B cell (primary cell): ENCODE results near the gene THYN1. TPM values are rescaled to one million over a fixed set of nuclear protein-coding genes. Genes with fewer than 3 reads are reported as not detected.
"Not testable (repeated sequence)": the region's sequence is repeated elsewhere in the genome, so short reads cannot be mapped to it uniquely, and the experiment has no call there.

Source experiments
- ATAC-seq: fragments of 200-7000 bp; cut with Tn5 transposase; one replicate; pipeline ENCODE4 v1.10.0; 2021; ENCODE audit warnings: low read depth, mild to moderate bottlenecking, moderate number of reproducible peaks, moderate library complexity
- CTCF ChIA-PET: fragments of 350-600 bp; sonication (Branson Sonifier 250); formaldehyde crosslinking; loops from one replicate; lab custom pipeline; 2021; ENCODE audit warnings: antibody characterized with exemption, inconsistent platforms; lab: Charles Lee
- POLR2A ChIA-PET: fragments of 350-600 bp; sonication (Branson Sonifier 250); formaldehyde crosslinking; loops from one replicate; lab custom pipeline; 2021; ENCODE audit warnings: antibody characterized with exemption; lab: Charles Lee
- DNase-seq: peaks from one replicate; pipeline ENCODE4 v3.0.0; 2013
- H2AFZ ChIP-seq: 2 replicates; pipeline ENCODE4 v1.6.1; 2012; ENCODE audit warnings: mild to moderate bottlenecking, low read depth, low read length; ENCODE audit not compliant: insufficient read depth, poor library complexity, severe bottlenecking
- H3K27ac ChIP-seq, 2 donors: 1 replicate in 1 of 2; 2 replicates in 1 of 2; pipeline ENCODE4 v1.5.1; 2012 to 2013; ENCODE audit warnings: low read length in 2 of 2, mild to moderate bottlenecking in 2 of 2, moderate library complexity in 1 of 2
- H3K27me3 ChIP-seq, 4 experiments: fragments of 200-600 bp in 1 of 4; sonication (generic) in 1 of 4; replicated peaks in 1 of 4; 1 replicate in 2 of 4; 2 replicates in 2 of 4; pipeline versions ENCODE4 v1.6.1 to v1.7.0; 2013 to 2016; ENCODE audit warnings: low read length in 3 of 4, mild to moderate bottlenecking in 2 of 4, mixed read lengths in 1 of 4, moderate library complexity in 1 of 4; ENCODE audit not compliant: insufficient read depth in 4 of 4, control insufficient read depth in 3 of 4; ENCODE audit errors: control extremely low read depth in 1 of 4
- H3K36me3 ChIP-seq, 2 experiments: replicated peaks in 1 of 2; 1 replicate in 1 of 2; 2 replicates in 1 of 2; pipeline versions ENCODE4 v1.6.1 to v1.7.1; 2013; ENCODE audit warnings: low read length in 1 of 2; ENCODE audit not compliant: insufficient read depth in 2 of 2, control insufficient read depth in 1 of 2; ENCODE audit errors: control extremely low read depth in 1 of 2, extremely low read depth in 1 of 2
- H3K4me1 ChIP-seq, 2 donors: fragments of 200-600 bp in 1 of 2; sonication (generic) in 1 of 2; 1 replicate in 1 of 2; 2 replicates in 1 of 2; pipeline versions ENCODE4 v1.5.1 to v1.6.1; 2013 to 2017; ENCODE audit warnings: low read length in 2 of 2; ENCODE audit not compliant: control insufficient read depth in 2 of 2, insufficient read depth in 2 of 2
- H3K4me2 ChIP-seq: replicated peaks from 2 replicates; pipeline ENCODE3; 2012; ENCODE audit warnings: mild to moderate bottlenecking, low read depth, low read length; ENCODE audit not compliant: poor library complexity, severe bottlenecking
- H3K4me3 ChIP-seq, 5 experiments: fragments of 200-600 bp in 1 of 5; sonication (generic) in 1 of 5; 1 replicate in 3 of 5; 2 replicates in 2 of 5; pipeline versions ENCODE4 v1.5.1 to v1.7.0; 2011 to 2016; ENCODE audit warnings: low read length in 4 of 5, mild to moderate bottlenecking in 4 of 5, low read depth in 2 of 5, control low read depth in 1 of 5, moderate library complexity in 1 of 5; ENCODE audit not compliant: insufficient read depth in 1 of 5; ENCODE audit errors: control extremely low read depth in 1 of 5, extremely low read depth in 1 of 5
- H3K79me2 ChIP-seq: fragments of 200-600 bp; sonication (generic); one replicate; pipeline ENCODE4 v1.6.0; 2016; ENCODE audit warnings: low read length; ENCODE audit not compliant: control insufficient read depth, insufficient read depth
- H3K9ac ChIP-seq: fragments of 200-600 bp; sonication (generic); 2 replicates; pipeline ENCODE4 v1.6.1; 2017; ENCODE audit warnings: mild to moderate bottlenecking, low read length, moderate library complexity
- H3K9me3 ChIP-seq, 3 donors: one replicate each; pipeline versions ENCODE4 v1.6.1 to v1.7.1; 2013; ENCODE audit warnings: low read length in 2 of 3; ENCODE audit not compliant: control insufficient read depth in 2 of 3, insufficient read depth in 1 of 3; ENCODE audit errors: control extremely low read depth in 1 of 3
- H4K20me1 ChIP-seq: 2 replicates; pipeline ENCODE4 v1.6.0; 2012; ENCODE audit warnings: mild to moderate bottlenecking, low read length; ENCODE audit not compliant: insufficient read depth, control insufficient read depth, poor library complexity, severe bottlenecking
- H3K27ac Mint-ChIP-seq: one replicate; pipeline ENCODE4 v1.8.0; 2021; ENCODE audit warnings: mixed read lengths
- H3K27me3 Mint-ChIP-seq: one replicate; pipeline ENCODE4 v1.8.0; 2021; ENCODE audit warnings: mixed read lengths
- H3K4me1 Mint-ChIP-seq: one replicate; pipeline ENCODE4 v1.8.0; 2021; ENCODE audit warnings: mixed read lengths
- H3K4me3 Mint-ChIP-seq: one replicate; pipeline ENCODE4 v1.8.0; 2021; ENCODE audit warnings: mixed read lengths
- H3K9me3 Mint-ChIP-seq: one replicate; pipeline ENCODE4 v1.8.0; 2022; ENCODE audit warnings: mixed read lengths; ENCODE audit not compliant: insufficient read depth
- CTCF ChIP-seq: fragments of 200-600 bp; IDR thresholded peaks from one replicate; pipeline ENCODE4 v1.8.0; 2022; ENCODE audit warnings: antibody characterized with exemption, mild to moderate bottlenecking
- EZH2 ChIP-seq: IDR thresholded peaks from 2 replicates; pipeline ENCODE4 v1.6.1; 2012; ENCODE audit warnings: borderline replicate concordance, low read depth, mild to moderate bottlenecking, moderate library complexity, low read length; ENCODE audit not compliant: insufficient read depth, poor library complexity, severe bottlenecking
- WGBS: methylation state at CpG from one replicate; pipeline ENCODE4 v1.1.5; 2013; ENCODE audit warnings: missing lambda C conversion rate; ENCODE audit not compliant: insufficient coverage; 5-methylcytosine and 5-hydroxymethylcytosine counted together
- intact Hi-C: fragments of 100-400 bp; cut with micrococcal nuclease; formaldehyde crosslinking; loops from one replicate; pipeline ENCODE4 v1.10.0; 2022
- polyA plus RNA-seq: library from polyadenylated mRNA; depleted of rRNA; stranded (reverse); fragments of >200 nt; gene quantifications from 2 replicates; pipeline ENCODE4 v1.2.3, GENCODE V29; 2012
- total RNA-seq, 2 donors: library from RNA; stranded (reverse); fragments of 120-200 nt in 1 of 2; gene quantifications; 1 replicate in 1 of 2; 2 replicates in 1 of 2; pipeline versions ENCODE4 v1.2.3 to v1.2.4, GENCODE V29; 2013 to 2022

The THYN1 gene
- total and polyA plus RNA-seq, 2 donors (not counting 1 experiment from before 2014, with no cell fraction given) = 36.3 to 38.4 TPM

DNA sequence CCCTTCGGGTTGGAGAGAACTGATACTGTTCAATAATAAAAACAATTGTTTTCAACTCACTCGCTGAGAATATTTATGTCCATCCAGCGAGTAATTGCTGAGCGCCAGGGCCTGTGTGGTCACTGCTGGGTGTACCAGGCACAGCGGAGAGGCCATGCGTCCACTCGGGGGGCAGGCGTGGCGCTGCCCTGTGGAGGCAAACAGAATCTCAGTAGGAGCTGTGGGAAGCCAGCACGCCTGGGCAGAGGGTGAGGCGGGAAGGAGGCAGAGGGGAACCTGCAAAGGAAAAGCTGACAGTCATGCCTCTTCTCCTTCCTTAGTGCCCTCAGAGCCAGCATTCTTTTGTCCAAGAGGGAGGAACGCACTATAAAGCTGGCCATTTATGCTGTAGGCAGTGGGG, 34.4 kb upstream of the THYN1 start:
- Mint-ChIP-seq H3K4me1 (no peaks in the 10 kb centered on the region), H3K4me3 (no peak overlapping the region), H3K27me3 (peaks cover 27% of the 10 kb centered on the region), H3K27ac (no peak overlapping the region), H3K9me3 (no peaks in the 10 kb centered on the region)
- intact Hi-C loops = no loop called here
- Histone ChIP-seq H3K36me3 (no peaks in the 10 kb centered on the region), H3K4me3 (no peak overlapping the region), H3K9me3 (no peaks in the 10 kb centered on the region), H3K9ac (no peak overlapping the region), H3K27me3 (peaks cover 0 to 3% (median 0%) of the 10 kb centered on the region in 4 experiments), H3K4me2 (no peak overlapping the region), H2AFZ (no peak overlapping the region), H4K20me1 (no peaks in the 10 kb centered on the region), H3K27ac (no peak overlapping the region), H3K79me2 (no peaks in the 10 kb centered on the region), H3K4me1 (no peaks in the 10 kb centered on the region)
- ChIA-PET POLR2A (no interaction called here), CTCF (no interaction called here)
- 93% methylated on average over 11 of the region's 12 CpGs for WGBS
- DNase-seq = no peak
- ATAC-seq = no peak
- TF ChIP-seq CTCF (no peak), EZH2 (no peak)

- intact Hi-C loops, POLR2A ChIA-PET, H3K27me3 ChIP-seq, H3K27ac ChIP-seq, H3K4me3 ChIP-seq, H3K4me3 Mint-ChIP-seq, H3K36me3 ChIP-seq, H3K27ac Mint-ChIP-seq, H3K4me1 ChIP-seq, H4K20me1 ChIP-seq, CTCF ChIA-PET, H3K9me3 ChIP-seq, DNase-seq, H3K4me2 ChIP-seq, H3K9ac ChIP-seq, H3K9me3 Mint-ChIP-seq, H3K4me1 Mint-ChIP-seq, H2AFZ ChIP-seq, H3K79me2 ChIP-seq, ATAC-seq: not testable (repeated sequence)
- WGBS = 81% methylated on average over 3 of the region's 5 CpGs
- peaks cover 37% of the 10 kb centered on the region for H3K27me3 Mint-ChIP-seq
These were observed 31.2 kb upstream of the THYN1 start for GRCh38 chr11:134284349-134284748.
